Endothelial cell of umbilical vein (primary cell): ENCODE data around the gene SPAG9. TPM values are rescaled to one million over a fixed set of nuclear protein-coding genes. Genes with fewer than 3 reads are reported as not detected.

Experiments
- BruUV-seq: library from RNA; stranded (reverse); fragments of 400-500 nt; replicated peaks from 2 replicates; lab custom pipeline; 2021; lab: Mats Ljungman, UMichigan
- CTCF ChIA-PET: fragments of 300-600, 350-600 bp; sonication (Branson Sonifier 250); formaldehyde crosslinking; loops from one replicate; lab custom pipeline; 2021; ENCODE audit warnings: antibody characterized with exemption, inconsistent platforms; lab: Charles Lee
- POLR2A ChIA-PET: fragments of 300-600, 350-600 bp; sonication (Branson Sonifier 250); formaldehyde crosslinking; loops from one replicate; lab custom pipeline; 2021; ENCODE audit warnings: antibody characterized with exemption, inconsistent platforms; lab: Charles Lee
- DNase-seq: peaks from one replicate; pipeline ENCODE4 v3.0.0-alpha.2; 2011; ENCODE audit warnings: low read depth, low spot score
- FAIRE-seq: peaks from 2 replicates; lab custom pipeline; 2011; peaks lifted over from hg19 to GRCh38; lab: Jason Lieb, UNC
- H2AFZ ChIP-seq: 2 replicates; pipeline ENCODE4 v1.6.0; 2012; ENCODE audit warnings: low read depth, low read length, control low read depth, inconsistent platforms
- H3K27ac ChIP-seq: 2 replicates; pipeline ENCODE4 v1.5.1; 2011; ENCODE audit warnings: low read depth, mild to moderate bottlenecking, control low read depth, low read length, moderate library complexity; ENCODE audit not compliant: insufficient read depth
- H3K27me3 ChIP-seq, 2 experiments: 2 replicates each; pipeline versions ENCODE4 v1.6.0 to v1.6.1; 2011; ENCODE audit warnings: low read length in 2 of 2, mixed read lengths in 1 of 2; ENCODE audit not compliant: control insufficient read depth in 2 of 2, insufficient read depth in 2 of 2
- H3K36me3 ChIP-seq, 2 experiments: 2 replicates in 1 of 2; 3 replicates in 1 of 2; pipeline ENCODE4 v1.5.1; 2011; ENCODE audit warnings: low read length in 2 of 2, mild to moderate bottlenecking in 1 of 2, moderate library complexity in 1 of 2; ENCODE audit not compliant: control insufficient read depth in 2 of 2, insufficient read depth in 2 of 2; ENCODE audit errors: extremely low read depth in 1 of 2
- H3K4me1 ChIP-seq: 3 replicates; pipeline ENCODE4 v1.5.1; 2011; ENCODE audit warnings: mild to moderate bottlenecking, low read length; ENCODE audit not compliant: control insufficient read depth, insufficient read depth; ENCODE audit errors: extremely low read depth
- H3K4me2 ChIP-seq: 2 replicates; pipeline ENCODE4 v1.6.1; 2011; ENCODE audit warnings: low read length, control low read depth, mixed read lengths; ENCODE audit not compliant: insufficient read depth
- H3K4me3 ChIP-seq, 3 experiments: fragments of 200-600 bp in 1 of 3; sonication (generic), shearing (Covaris generic) in 1 of 3; replicated peaks in 1 of 3; 2 replicates each; pipeline ENCODE4 v1.5.1; 2011 to 2016; ENCODE audit warnings: control low read depth in 3 of 3, low read length in 3 of 3, mild to moderate bottlenecking in 2 of 3, inconsistent platforms in 1 of 3, low read depth in 1 of 3, moderate library complexity in 1 of 3; ENCODE audit not compliant: insufficient read depth in 1 of 3
- H3K79me2 ChIP-seq: 2 replicates; pipeline ENCODE4 v1.6.0; 2012; ENCODE audit warnings: low read length, inconsistent platforms; ENCODE audit not compliant: control insufficient read depth, insufficient read depth
- H3K9ac ChIP-seq: replicated peaks from 2 replicates; pipeline ENCODE3; 2011; ENCODE audit warnings: low read length, control low read depth; ENCODE audit not compliant: insufficient read depth; ENCODE audit errors: extremely low read depth
- H3K9me1 ChIP-seq: replicated peaks from 3 replicates; pipeline ENCODE4 v1.6.0; 2011; ENCODE audit warnings: mild to moderate bottlenecking, low read length; ENCODE audit not compliant: control insufficient read depth, insufficient read depth; ENCODE audit errors: extremely low read depth
- H3K9me3 ChIP-seq: replicated peaks from 2 replicates; pipeline ENCODE4 v1.5.1; 2012; ENCODE audit warnings: low read length, inconsistent platforms; ENCODE audit not compliant: control insufficient read depth, insufficient read depth
- H4K20me1 ChIP-seq: replicated peaks from 2 replicates; pipeline ENCODE3; 2011; ENCODE audit warnings: mild to moderate bottlenecking, low read length; ENCODE audit not compliant: control insufficient read depth, insufficient read depth; ENCODE audit errors: extremely low read depth
- CTCF ChIP-seq, 2 donors: IDR thresholded peaks; 1 replicate in 1 of 2; 2 replicates in 1 of 2; pipeline ENCODE4 v1.5.1; 2011; ENCODE audit warnings: low read length in 2 of 2, mild to moderate bottlenecking in 2 of 2, moderate library complexity in 2 of 2, control low read depth in 1 of 2, inconsistent platforms in 1 of 2, low read depth in 1 of 2; ENCODE audit not compliant: insufficient read depth in 1 of 2; ENCODE audit errors: extremely low read depth in 1 of 2
- EZH2 ChIP-seq: IDR thresholded peaks from 2 replicates; pipeline ENCODE4 v1.6.1; 2012; ENCODE audit warnings: borderline replicate concordance, low read depth, mild to moderate bottlenecking, moderate library complexity, low read length, inconsistent platforms; ENCODE audit not compliant: severe bottlenecking
- GATA2 ChIP-seq: IDR thresholded peaks from 2 replicates; pipeline ENCODE4 v1.7.0; 2011; ENCODE audit warnings: low read depth, mild to moderate bottlenecking, moderate library complexity, mixed read lengths, low read length; ENCODE audit not compliant: insufficient read length, insufficient read depth
- JUN ChIP-seq: IDR thresholded peaks from 2 replicates; pipeline ENCODE4 v1.6.1; 2011; ENCODE audit warnings: borderline replicate concordance, low read depth; ENCODE audit not compliant: insufficient read length, insufficient read depth
- MAX ChIP-seq: IDR thresholded peaks from 2 replicates; pipeline ENCODE4 v1.6.1; 2011; ENCODE audit not compliant: insufficient read depth, insufficient read length
- MYC ChIP-seq: IDR thresholded peaks from one replicate; pipeline ENCODE4 v1.6.1; 2011; ENCODE audit warnings: mild to moderate bottlenecking, low read depth, low read length
- POLR2A ChIP-seq: IDR thresholded peaks from 2 replicates; pipeline ENCODE4 v1.6.1; 2012; ENCODE audit warnings: low read depth, mild to moderate bottlenecking, control low read depth, low read length
- POLR2AphosphoS5 ChIP-seq: IDR thresholded peaks from 2 replicates; pipeline ENCODE4 v1.6.1; 2012; ENCODE audit warnings: low read depth, mild to moderate bottlenecking, control low read depth, low read length, moderate library complexity; ENCODE audit not compliant: insufficient read depth
- dilution Hi-C: fragments of 300-500 bp; cut with MboI; formaldehyde crosslinking; loops from one replicate; pipeline ENCODE4 v1.15.0; 2019; ENCODE audit warnings: low sequenced_read_pairs; ENCODE audit not compliant: extremely low pct_ligation_motif_present
- intact Hi-C: fragments of 100-400 bp; cut with micrococcal nuclease; formaldehyde crosslinking; loops from one replicate; pipeline ENCODE4 v1.10.0; 2022
- polyA plus RNA-seq, 4 experiments: library from polyadenylated mRNA; depleted of rRNA in 3 of 4; stranded (reverse) in 3 of 4; unstranded in 1 of 4; fragments of >200 nt; gene quantifications; 2 replicates each; pipeline versions ENCODE4 v1.2.1 to v1.2.3, GENCODE V29; 2011 to 2012; ENCODE audit warnings: missing spikeins in 1 of 4
- total RNA-seq: library from RNA; stranded (reverse); gene quantifications from 2 replicates; pipeline ENCODE4 v1.2.3, GENCODE V29; 2021

The SPAG9 gene
- total and polyA plus RNA-seq, 2 donors (not counting 3 experiments of a cell fraction or from before 2014, with no cell fraction given): 16.5 to 75.0 TPM

GRCh38 chr17:51050291-51051033, 70.2 kb downstream of the SPAG9 start:
- Histone ChIP-seq H4K20me1 (no peaks in the 10 kb centered on the region), H3K79me2 (peaks cover 4% of the 10 kb centered on the region), H3K27me3 (no peaks in the 10 kb centered on the region), H3K27ac (no peak overlapping the region), H3K4me2 (no peak overlapping the region), H2AFZ (no peak overlapping the region), H3K9ac (no peak overlapping the region), H3K4me1 (no peaks in the 10 kb centered on the region), H3K9me3 (no peaks in the 10 kb centered on the region), H3K9me1 (no peaks in the 10 kb centered on the region), H3K4me3 (no peak overlapping the region), H3K36me3 (no peaks in the 10 kb centered on the region)
- FAIRE-seq (no peak), DNase-seq (no peak)
- intact Hi-C loops (no loop called here), dilution Hi-C loops (no loop called here)
- no TSS peak for BruUV-seq
- TF ChIP-seq EZH2 (no peak), POLR2AphosphoS5 (no peak), POLR2A (no peak), GATA2 (no peak), JUN (no peak), MYC (no peak), CTCF (IDR thresholded peaks at IDR 0.05; ENCODE audit: extremely low read depth in 1 of 2, insufficient read depth in 1 of 2, low read depth in 1 of 2, low read length in 2 of 2) (no peak), MAX (no peak)
- ChIA-PET CTCF (no interaction called here), POLR2A (no interaction called here)
